GM18909 (cell line): Measurements from ENCODE around the gene MOB4.

Experiments
- ATAC-seq: cut with Tn5 transposase; IDR thresholded peaks from one replicate; pipeline ENCODE4 v1.9.1; 2021; ENCODE audit warnings: mild to moderate bottlenecking; ENCODE audit not compliant: unreplicated experiment, poor library complexity

MOB4 gene

DNA sequence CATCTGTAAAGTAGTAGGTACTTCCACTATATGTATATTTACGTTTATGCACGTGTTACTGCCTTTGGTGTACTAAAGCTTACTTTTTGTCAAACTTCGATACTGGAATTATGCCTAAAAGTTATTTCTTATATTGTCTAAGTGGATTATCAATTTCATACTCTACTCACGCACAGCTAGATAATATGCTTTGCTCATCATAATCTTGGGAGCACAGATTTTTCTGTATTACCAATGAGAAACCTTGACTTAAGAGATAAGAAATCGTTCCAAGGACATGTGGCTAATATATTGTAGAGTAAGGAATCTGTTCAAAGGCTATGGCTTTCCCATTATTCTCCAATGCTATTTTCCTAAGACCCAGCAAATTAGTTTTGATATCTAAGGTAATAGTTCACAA, 9.2 kb upstream of the MOB4 start:
- ATAC-seq, result no peak

DNA sequence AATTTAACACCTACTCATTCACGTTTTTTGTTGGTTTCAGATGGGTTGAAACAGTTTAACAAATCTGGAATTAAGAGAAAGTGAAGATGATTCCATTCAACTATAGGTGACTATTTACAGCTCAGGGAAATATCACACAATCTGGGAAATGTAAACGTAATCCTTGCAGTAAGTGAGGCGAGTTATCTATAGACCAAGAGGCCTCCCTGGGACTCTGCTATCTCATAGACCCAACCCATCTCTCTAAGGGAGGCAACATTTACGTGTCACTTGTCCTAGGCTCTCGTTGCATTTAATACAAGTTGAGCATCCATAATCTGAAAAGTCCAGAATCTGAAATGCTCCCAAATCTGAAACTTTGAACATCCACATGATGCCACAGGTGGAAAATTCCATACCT, 2.0 kb upstream of the MOB4 start:
- no peak for ATAC-seq

DNA sequence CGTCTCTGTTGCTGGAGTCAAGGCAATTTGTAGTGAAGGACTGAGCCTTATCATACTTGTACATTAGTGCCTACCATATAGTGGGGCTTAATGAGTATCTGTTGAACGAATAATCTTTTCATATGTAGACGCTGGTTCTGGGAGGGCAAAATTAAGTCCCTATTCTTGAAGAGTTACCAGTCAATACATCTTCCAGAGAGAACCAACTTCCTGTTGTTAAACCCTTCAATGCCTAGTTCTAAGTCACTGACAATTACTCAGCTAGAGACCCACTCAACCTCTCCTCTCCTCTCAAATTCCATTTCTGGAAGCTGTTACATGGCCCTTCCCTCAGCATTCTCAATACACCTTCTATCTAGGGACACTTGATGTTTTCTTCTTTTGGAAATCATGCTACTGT, 1.1 kb upstream of the MOB4 start:
- ATAC-seq, result no peak

- ATAC-seq, result peak; percentile 1
Observed at GRCh38 chr2:197515315-197515738, 539 bp upstream of the MOB4 start.

DNA sequence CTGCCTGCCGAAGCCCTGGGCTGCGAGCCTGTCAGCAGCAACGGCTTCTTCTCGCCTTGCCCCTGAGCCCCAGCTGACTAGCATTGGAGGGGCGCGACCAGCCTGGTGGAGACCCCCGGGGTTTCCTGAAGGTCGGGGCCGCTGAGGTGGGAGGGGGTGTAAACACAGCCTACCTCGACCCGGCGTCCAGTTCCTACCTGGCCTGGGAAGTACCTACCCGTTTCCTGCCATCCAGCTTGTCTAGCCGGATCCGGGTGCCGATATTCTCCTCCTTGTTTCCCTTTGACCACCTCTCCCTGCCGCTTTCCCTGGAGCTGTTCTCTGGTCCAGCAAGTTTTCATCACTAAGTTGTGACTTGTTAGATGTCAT, 511 bp downstream of the MOB4 start:
- peak; percentile 9 for ATAC-seq

DNA sequence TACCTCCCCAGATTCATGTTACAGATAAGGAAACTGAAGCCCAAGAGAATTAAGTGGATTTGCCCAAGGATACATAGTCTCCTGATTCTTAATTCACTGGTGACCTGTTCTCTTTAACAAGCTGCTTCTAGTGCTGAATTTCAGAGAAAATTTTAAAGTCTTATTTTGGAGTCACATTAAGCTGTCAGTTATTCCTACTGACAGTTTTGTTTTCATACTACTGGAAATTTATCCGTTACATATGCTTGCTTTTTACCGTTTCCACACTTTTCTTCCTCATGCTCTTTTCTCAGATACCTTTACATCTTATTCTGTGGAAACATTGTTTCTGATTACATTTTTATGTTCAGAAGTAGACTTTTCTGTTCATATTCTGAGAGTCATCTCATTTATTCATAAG, 1.3 kb downstream of the MOB4 start:
- ATAC-seq, result no peak

DNA sequence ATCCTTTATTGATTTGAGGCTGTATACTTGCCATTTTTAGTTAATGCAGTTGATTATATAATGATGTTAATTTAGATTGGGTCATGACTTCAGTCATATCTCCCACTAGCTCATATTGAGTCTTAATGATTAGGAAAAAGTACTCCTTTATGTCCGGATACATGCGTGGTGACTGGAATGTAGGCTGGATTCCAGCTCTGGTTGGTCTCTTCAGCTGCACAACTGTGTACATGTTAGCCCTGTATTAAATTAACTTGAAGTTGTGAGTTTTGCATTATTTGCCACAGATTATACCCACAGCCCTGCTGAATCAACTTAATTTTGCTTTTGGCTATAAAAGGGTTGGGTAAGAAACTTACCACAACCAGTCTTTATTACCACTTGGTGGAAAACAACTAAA, 22.5 kb downstream of the MOB4 start:
- ATAC-seq, result no peak

- no peak for ATAC-seq
Observed at GRCh38 chr2:197539734-197540133, 23.9 kb downstream of the MOB4 start.

DNA sequence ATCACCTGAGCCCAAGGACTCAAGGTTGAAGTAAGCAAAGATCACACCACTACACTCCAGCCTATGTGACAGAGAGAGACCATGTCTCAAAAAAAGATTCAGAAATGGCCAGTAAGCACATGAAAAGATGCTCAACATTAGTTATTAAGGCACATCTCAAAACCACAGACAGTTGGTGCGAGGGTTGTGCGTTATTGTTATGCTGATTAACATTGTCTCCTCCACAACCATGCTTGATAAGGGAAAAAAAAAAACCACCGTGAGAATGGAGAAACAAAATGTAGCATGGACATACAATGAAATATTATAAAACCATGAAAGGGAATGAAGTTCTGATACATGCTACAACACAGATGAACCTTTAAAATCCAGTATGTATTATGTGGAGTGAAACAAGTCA, 27.3 kb downstream of the MOB4 start:
- ATAC-seq, result no peak

DNA sequence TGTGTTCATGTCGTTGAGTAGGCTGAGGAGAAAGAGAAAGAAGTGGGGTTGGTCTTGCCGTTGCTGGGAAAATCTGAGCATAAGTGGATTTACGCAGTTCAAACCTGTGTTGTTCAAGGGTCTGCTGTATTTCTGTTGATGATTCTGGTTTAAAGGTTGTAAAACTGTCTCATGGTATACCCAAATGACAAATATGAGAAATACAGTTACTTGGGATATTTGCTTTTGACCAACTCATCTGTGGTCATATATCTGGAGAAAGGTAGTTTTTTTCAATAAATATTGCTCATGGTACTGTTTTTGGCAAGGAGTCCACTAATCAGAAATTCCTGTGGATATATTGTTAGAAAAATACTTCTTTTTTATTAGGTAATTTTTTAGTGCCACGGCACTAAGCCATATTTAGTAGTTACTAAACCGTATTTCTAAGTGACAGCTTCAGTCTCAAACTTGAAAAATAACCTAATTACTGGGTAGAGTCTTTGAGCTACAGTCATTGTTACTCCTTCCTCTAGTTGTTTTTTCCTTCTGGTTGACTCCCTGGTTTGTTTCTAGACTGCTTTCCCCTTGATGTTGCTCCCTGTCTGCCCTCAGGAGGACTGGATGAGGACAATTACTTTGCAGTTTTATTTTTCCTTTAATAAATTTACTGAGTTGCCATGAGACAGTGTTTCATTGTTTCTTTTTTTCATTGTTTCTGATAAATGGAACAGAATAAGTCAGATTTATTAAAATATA, 31.5 kb downstream of the MOB4 start:
- no peak for ATAC-seq

DNA sequence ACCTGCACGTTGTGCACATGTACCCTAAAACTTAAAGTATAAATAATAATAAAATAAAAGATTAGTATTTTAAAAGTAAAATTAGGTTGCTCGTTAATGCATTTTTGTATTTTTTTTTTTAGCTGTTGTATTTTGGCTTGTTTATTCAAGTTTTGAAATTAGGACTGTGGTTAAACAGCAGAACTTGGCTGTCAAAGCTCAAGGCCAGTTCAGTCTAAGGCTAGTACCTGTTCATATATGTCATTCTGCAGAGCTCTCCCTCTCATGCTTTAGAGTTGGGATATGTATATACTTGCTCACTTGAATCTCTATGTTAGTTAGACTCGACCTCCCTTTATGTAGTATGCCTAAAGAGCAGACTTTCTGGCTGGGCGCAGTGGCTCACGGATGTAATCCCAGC, 32.7 kb downstream of the MOB4 start:
- ATAC-seq, result no peak

GRCh38 chr2:197551260-197551659, 35.4 kb downstream of the MOB4 start:
- ATAC-seq, result peak; percentile 51

DNA sequence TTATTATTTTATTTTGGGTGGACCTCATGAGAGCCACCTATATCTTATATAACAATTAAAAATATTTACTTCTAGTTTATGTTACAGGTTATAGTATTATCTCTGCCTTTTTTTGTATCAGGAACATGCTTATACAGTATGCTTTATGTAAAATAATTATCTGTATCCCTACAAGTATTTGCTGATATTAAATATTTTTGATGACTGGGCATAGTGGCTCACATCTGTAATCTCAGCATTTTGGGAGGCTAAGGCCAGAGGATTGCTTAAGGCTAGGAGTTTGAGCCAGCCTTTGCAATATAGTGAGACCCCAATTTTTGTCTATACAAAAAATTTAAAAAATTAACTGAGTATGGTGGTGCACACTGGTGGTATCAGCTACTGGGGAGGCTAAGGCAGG, 39.6 kb downstream of the MOB4 start:
- ATAC-seq, result no peak

GRCh38 chr2:197556456-197556855, 40.6 kb downstream of the MOB4 start:
- no peak for ATAC-seq

GRCh38 chr2:197558393-197558792, 42.5 kb downstream of the MOB4 start:
- ATAC-seq, result no peak

- ATAC-seq, result no peak
Observed at GRCh38 chr2:197559681-197560080, 43.8 kb downstream of the MOB4 start.

DNA sequence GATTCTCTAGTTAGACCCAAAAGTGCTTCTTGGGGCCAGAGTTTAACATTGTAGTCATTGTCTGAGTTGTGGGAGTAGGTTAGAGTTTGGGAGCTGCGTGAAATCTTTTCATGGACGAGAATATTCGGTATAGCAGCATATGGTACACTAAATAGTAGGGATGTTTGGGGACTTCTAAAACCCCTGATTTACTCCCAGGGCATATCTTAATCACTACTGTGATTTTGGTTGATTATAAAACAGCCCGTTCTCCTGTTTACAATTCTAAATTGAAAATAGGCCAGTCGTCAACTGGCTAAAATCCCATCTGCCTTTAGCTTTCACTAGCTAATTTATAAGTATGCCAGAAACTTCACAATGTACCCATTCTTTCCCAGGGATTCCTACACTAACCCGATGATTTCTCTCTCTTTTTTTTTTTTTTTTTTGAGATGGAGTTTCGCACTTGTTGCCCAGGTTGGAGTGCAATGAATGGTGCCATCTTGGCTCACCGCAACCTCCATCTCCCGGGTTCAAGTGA, 44.3 kb downstream of the MOB4 start:
- ATAC-seq, result no peak

- no peak for ATAC-seq
Observed at GRCh38 chr2:197571627-197572271, 55.9 kb downstream of the MOB4 start.

- no peak for ATAC-seq
Observed at GRCh38 chr2:197573608-197574007, 57.7 kb downstream of the MOB4 start.

- ATAC-seq, result no peak
Observed at GRCh38 chr2:197575987-197576386, 60.1 kb downstream of the MOB4 start.

GRCh38 chr2:197576631-197577030, 60.8 kb downstream of the MOB4 start:
- no peak for ATAC-seq

- no peak for ATAC-seq
Observed at GRCh38 chr2:197577446-197577845, 61.6 kb downstream of the MOB4 start.
